GM19193 (cell line): ENCODE measurements around the gene ANKRD23.

Source experiments
- POLR2A ChIP-seq: IDR thresholded peaks from 4 replicates; pipeline ENCODE4 v1.6.1; 2011; ENCODE audit not compliant: insufficient read depth, insufficient read length; ENCODE audit errors: extremely low read depth

Gene ANKRD23

DNA sequence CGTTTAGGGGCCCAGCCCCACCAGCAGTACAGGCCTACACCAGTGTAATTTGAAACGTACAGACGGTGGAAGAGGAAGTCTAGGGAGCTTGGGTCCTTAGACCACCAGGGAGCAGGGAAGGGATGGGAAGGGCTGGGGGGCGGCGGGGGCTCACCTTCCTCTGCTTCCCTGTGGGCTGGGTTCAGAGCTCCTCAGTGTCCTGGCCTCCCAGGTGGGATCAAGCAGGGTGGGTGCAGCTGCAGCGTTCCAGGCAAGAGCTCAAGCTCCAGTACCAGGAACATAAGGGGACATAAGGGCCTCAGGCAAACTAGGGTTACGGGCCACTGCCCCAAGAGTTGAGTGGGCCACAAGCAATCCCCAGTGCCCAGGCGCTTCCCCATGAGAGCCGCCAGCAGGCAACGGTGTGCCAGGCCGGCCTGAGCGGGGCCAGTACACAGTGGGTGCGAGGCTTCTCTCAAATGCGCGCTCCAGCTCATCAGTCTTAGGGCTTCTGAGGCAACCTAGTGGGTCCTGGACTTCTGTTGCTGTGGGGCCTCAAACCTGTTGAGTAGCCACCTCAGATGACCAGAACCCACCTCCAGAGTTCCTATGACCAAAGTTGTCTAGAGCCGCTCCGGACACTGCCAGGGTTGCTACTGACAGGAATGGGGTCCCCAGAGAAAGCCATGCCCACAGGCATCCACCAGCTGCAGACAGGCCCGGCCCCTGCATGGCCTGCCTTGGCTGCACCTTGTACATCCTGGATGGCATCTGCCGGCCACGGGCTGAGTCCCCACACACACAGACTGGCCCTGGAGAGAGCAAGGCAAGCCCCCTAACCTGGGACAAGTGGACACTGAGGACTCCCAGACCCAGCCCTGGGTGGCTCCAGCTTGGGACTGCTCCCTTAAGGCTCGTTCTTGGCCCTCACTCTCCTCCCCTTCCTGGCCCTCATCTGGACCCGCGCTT is 5.2 kb downstream of the ANKRD23 start:
- TF ChIP-seq POLR2A = no peak

DNA sequence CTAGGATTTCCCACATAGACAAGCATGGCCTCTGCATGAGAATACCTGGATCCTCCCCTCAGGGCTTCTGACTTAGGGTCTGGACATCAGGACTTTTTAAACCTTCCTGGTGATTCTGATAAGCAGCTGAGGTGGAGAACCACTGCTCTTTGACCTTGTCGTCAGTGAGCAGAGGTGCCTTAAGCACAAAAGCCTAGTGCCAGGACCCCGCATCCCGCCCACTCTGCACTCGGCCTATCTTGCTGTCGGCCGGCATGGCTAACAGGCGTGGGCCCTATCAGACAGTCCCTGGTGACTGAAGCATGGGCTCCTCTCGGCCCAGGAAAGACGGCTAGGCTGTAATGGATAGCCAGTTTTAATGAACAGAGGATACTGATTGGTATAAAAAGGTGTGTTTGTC is 6.2 kb downstream of the ANKRD23 start:
- no peak for TF ChIP-seq POLR2A

DNA sequence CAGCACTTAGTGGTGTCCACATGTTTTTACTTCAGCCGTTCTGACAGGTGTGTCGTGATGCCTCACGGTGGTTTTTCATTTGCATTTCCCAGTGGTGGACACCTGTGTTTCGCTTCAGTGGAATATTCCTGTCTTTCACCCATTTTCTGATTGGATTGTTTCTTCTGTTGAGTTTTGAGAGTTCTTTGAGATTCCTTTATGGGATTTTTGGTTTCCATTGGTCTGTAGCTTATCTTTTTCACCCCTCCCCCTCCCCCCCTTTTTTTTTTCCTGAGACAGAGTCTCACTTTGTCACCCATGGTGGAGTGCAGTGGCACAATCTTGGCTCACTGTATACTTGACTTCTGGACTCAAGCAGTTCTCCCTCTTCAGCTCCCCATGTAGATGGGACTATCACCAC is 8.0 kb downstream of the ANKRD23 start:
- TF ChIP-seq POLR2A = no peak

DNA sequence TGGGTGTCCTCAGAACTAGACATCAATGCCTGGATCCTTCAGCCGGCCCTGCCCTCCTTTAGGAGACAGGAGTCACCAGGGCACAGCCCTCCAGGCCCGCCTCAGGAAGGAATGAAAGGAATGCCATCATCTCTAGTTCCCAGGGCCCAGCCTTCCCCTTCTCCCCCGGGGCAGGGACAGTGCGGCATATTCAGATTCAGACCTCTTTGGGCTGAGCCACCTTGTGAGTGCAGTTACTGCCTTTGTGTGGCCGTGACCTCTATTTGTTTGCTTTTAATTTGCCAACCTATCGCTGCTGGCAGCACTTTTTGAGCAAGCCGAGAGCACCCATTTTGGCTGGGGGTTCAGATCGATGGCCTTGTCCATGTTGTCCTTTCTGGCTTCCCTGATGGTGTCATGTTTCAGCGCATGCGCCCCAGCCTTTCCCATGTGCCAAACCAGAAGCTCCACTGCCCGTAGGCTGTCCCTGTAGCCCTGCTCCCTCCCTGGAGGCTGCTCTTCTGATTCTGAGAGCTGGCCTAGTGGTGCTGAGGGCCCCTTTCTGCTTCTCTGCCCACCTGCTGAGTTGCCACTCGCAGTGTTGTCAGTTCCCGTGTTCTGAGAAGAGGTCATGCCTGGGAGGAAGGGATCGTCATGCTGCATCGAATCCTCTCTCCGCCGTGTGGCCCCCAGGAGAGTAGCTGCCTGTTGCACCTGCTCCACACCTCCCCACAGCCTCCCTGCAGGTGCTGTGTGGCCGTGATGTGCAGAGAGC is 10.9 kb downstream of the ANKRD23 start:
- TF ChIP-seq POLR2A = no peak

DNA sequence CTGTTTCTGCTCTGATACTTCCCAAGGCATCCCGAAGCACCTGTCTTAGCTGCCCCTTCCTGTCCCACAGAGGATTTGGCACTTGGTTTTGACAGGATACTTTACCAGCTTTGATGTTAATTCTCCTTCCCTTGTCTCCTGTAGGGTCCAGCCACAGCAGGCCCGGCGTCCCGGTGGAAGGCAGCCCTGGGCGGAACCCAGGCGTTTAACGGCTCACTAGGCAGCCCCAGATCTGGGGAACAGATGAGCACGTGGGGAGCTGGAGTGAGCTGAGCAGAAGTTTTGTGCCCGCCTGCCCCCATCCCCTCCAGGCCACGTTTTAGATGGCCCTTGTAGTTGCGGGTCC is 11.4 kb downstream of the ANKRD23 start:
- TF ChIP-seq POLR2A = no peak

DNA sequence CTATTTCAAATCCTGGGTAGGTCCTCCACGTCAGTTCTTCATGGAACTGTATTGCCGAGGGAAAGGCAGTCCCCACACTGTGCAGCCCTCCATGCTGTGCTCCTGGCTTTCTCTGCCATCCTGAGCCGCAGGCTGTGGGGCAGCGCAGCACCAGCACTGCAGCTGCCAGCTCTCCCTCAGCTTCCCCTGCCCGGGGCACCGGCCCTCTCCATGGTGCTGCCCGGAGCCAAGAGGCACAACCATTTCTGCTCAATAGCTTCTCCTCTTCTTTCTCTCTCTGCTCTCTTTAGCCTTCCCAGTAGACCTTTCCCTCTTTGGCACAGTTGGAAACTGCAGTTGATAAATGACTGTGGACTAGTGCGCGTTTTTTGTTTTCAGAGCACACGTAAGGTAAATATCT is 12.1 kb downstream of the ANKRD23 start:
- no peak for TF ChIP-seq POLR2A

DNA sequence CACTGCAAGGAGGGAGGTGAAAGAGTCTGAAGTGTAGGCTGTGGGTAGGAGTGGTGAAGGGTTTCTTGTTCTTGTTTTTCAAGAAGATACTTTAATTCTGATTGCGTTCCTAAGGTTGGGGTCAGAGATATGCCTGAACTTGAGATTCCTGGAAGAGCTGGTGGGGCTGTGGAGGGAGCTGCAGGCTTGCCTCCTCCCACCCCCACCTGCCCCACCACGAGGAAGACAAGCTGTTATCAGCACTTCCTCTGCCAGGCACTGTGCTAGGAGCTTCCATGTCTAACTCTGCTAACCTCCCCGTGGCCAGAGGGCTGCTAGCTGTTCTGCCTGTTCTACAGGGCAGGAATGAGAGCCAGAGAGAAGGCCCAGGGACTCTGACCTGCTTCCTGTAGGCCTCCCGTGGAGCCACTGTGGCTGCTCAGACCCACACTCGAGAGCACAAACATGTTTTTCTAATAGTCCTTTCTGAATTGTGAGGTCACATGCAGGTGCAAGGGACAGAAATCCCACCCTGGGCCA is 13.7 kb downstream of the ANKRD23 start:
- no peak for TF ChIP-seq POLR2A

DNA sequence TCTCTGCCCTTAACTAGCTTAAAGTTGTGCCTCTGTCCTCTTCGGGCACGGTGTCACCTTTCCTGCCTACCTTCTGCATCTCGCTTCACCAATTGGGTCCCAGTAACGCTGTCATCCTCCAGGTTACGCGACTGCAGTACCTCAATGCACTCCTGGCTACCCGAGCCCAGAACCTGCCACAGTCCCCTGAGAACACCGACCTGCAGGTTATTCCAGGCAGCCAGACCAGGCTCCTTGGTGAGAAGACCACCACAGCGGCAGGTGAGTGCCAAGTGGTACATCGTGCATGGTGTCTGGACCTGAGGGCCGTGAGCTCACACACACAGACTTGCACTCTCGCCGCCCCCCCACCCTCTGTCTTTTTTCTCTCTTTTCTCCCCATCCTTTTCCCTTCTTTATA is 14.9 kb downstream of the ANKRD23 start:
- no peak for TF ChIP-seq POLR2A

DNA sequence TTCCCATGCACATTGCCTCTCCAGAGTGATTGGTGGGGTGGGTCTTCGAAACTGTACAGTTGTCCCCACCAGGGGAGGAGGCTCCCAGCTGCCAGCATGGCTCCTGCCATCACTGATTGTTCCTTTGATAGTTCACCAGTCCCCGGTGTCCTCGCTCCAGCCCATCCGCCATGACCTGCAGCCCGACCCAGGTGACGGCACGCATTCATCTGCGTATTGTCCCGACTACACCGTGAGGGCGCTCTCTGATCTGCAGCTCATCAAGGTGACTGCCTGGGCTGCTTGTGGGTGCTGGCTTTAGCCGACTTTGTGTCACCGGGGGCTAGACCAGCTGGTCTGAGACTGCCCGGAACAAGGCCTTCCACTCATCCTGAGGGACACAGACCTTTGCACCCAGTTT is 15.4 kb downstream of the ANKRD23 start:
- TF ChIP-seq POLR2A = no peak

DNA sequence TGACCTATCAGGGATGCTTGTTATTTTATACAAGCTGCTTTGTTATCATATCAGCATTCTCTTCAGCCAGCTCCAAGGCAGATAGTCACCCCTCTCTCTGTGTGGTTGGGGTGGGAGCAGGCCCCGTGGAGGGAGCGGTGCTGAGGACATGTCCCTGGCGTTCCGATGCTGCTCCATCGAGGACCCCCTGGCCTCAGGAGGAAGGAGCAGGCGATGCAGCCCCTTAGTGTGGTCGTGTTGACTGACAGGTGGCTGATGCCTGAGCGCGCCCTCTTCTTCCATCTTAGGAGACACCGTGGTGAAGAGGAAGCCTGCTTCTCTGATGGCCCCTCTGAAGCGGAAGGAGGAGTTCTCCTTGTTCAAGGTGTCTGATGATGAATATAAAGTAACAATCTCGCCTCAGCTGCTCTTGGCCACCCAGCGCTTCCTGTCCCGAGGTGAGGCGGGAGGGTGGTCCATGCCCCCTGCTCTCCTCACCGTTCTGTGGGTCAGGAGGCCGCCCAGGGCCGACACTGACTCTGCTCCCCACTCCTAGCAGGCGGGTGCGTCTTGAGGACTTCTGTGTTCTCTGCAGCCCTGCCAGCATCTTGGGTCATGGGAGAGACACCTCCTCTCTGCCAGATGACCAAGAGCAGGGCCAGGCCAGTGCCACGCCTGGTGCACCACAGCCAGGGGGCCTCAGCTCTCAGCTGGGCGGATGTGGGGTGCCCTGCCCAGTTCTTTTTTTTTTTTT is 17.1 kb downstream of the ANKRD23 start:
- no peak for TF ChIP-seq POLR2A

DNA sequence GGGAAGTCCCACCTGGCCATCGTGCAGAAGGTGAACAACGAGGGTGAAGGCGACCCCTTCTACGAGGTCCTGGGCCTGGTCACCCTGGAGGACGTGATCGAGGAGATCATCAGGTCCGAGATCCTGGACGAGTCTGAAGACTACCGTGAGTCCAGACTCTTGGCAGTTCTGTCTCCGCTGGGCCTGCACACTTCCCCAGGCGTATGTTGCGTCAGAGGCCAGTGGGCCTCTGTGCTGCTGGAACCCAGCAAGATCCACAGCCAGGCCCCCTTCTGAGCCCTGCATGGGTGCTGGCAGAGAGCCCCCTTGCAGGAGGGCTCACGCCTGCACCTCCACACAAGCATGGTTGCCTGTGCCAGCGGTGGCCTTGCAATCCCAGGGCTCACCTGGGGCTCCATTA is 18.8 kb downstream of the ANKRD23 start:
- TF ChIP-seq POLR2A = no peak

DNA sequence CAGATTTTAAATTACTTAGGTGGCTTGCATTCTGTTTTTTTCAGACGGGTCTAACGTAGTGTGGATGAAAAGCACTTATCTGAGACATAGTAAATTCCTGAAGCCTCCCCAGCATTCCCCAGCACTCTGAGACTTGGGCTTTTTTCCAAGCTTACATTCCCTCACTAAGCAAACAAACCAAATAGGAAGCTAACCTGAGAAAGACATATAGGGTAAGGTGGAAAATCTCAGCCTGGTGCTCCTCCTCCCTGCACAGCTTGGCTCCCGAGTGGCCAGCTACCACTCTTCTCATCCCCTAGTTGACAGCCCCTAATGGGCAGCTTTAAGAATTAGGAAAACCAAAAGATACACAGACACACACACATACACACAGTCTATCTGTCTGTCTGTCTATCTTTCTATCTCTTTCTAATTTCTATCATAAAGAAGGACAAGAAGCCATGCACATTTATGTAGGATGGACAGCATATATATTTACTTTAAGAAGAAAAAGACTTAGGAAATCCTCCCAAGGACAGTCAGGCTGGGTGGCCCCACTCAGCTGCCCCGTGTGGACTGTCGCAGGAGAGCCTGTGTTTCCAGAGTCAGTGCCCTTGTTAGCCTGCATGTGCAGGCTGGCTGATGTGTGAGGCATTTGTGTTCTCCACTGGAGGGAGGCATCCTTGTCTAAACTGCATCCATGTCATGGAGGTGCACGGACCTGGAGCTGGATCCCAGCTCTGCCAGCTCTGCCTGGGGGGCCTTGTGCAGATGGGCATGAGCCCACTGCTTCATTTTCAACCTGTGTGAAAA is 19.5 kb downstream of the ANKRD23 start:
- no peak for TF ChIP-seq POLR2A

DNA sequence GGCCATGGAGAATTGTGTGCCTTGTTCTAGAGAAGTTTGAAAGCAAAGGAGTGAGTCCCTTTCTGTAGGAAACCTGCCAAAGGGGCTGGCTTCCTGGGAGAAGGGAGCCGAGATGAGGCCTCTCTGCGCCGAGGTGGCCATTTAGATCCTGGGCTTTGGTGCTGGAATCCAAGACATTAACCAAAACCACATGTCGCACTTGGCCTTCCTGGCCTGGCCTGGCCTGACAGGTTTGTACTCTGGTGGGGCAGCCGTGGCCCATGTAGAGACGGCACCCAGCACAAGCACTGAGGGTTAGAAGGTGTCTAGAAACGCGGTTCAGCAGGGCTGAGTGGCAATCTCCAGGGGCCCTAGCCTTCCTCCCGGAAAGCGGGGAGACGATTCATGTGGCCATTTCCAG is 20.6 kb downstream of the ANKRD23 start:
- TF ChIP-seq POLR2A = no peak

DNA sequence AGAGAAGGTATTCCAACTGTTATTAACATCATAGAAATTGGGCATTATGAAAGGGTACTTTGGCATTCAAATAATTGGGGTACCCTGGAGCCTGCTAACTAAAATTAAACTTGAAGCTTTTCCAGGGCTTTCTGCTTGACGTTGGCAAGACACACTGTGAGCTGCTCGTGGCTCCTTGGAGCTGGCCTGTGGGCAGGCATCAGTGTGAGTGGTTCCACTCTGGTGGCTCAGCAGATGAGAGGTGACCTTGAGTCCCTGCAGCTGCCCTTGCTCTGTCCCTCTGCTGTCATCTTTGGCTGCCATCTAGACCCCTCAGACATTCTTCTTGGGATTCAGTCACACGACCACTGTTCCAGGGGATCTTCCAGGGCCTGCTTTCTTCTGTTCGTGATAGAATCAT is 21.0 kb downstream of the ANKRD23 start:
- TF ChIP-seq POLR2A = no peak

DNA sequence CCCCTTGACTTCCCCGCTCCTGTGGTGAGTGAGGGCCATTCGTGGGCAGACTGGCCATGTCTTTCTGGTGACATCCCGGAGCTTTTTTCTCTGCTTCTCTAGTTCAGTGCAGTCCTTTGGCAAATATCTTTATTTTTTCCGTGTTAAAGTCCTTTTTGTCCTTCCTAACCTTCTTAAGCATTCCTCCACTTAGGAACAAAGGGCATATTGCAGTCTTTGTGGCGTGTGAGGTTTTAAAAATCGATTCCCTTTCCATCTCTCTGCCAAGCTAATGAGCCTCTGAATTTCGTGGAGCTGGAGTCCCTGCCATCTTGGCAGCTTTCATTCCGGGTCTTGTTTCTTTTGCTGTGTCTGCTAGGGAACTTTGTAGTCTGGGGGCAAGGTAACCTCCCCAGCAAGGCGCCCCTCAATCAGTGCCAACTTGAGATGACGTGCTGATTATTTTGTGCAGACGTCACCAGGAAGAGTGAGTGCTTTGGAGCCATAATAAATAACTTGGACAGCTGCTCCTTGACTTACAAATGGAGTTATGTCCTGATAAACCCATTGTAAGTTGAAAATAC is 22.6 kb downstream of the ANKRD23 start:
- no peak for TF ChIP-seq POLR2A
